ENCODE results near the gene LRRC46. TPM values are rescaled to one million over a fixed set of nuclear protein-coding genes. Genes with fewer than 3 reads are reported as not detected.

LRRC46 gene
- total RNA-seq, 2 donors from 2014 or later, result 0.73 to 0.82 TPM

- Mint-ChIP-seq H3K27me3 (ENCODE audit: insufficient read depth) (peaks cover 4% of the 10 kb centered on the region), H3K27ac (no peak overlapping the region), H3K4me3 (peak overlapping the region; percentile 81), H3K36me3 (ENCODE audit: low read depth) (peaks cover 29% of the 10 kb centered on the region), H3K4me1 (peaks cover 8% of the 10 kb centered on the region), H3K9me3 (no peaks in the 10 kb centered on the region)
- Histone ChIP-seq H3K9me3 (ENCODE audit: control insufficient read depth, low read length) (no peaks in the 10 kb centered on the region), H3K9ac (ENCODE audit: extremely low read depth, low read length, poor library complexity, severe bottlenecking) (no peak overlapping the region), H3K27me3 (ENCODE audit: control insufficient read depth, insufficient read depth, low read length, poor library complexity, severe bottlenecking) (no peaks in the 10 kb centered on the region), H3K36me3 (ENCODE audit: control insufficient read depth, insufficient read depth, low read length) (peaks cover 30% of the 10 kb centered on the region), H3K27ac (ENCODE audit: low read depth, low read length) (no peak overlapping the region), H3K4me1 (ENCODE audit: control insufficient read depth, insufficient read depth, low read length) (no peaks in the 10 kb centered on the region), H3K4me3 (ENCODE audit: low read length) (peak overlapping the region; percentile 99)
- TF ChIP-seq CTCF (conservative IDR thresholded peaks at IDR 0.05), result no peak
- DNase-seq, result no peak
- 87 to 96% methylated on average over 3 of the region's 3 CpGs for WGBS, 2 experiments (ENCODE audit: insufficient coverage in 1 of 2, insufficient read length in 1 of 2)
Observed at GRCh38 chr17:47829870-47830269, 1.6 kb upstream of the LRRC46 start.

GRCh38 chr17:47830396-47831002, 971 bp upstream of the LRRC46 start:
- DNase-seq, result no peak
- Histone ChIP-seq H3K27me3 (ENCODE audit: control insufficient read depth, insufficient read depth, low read length, poor library complexity, severe bottlenecking) (no peaks in the 10 kb centered on the region), H3K4me1 (ENCODE audit: control insufficient read depth, insufficient read depth, low read length) (no peaks in the 10 kb centered on the region), H3K27ac (ENCODE audit: low read depth, low read length) (no peak overlapping the region), H3K4me3 (ENCODE audit: low read length) (peak overlapping the region; percentile 99), H3K9ac (ENCODE audit: extremely low read depth, low read length, poor library complexity, severe bottlenecking) (peak overlapping the region; percentile 75), H3K36me3 (ENCODE audit: control insufficient read depth, insufficient read depth, low read length) (peaks cover 25% of the 10 kb centered on the region), H3K9me3 (ENCODE audit: control insufficient read depth, low read length) (no peaks in the 10 kb centered on the region)
- H3K9me3 Mint-ChIP-seq, result no peaks in the 10 kb centered on the region
- H3K4me1 Mint-ChIP-seq, result peaks cover 8% of the 10 kb centered on the region
- no peak for TF ChIP-seq CTCF (conservative IDR thresholded peaks at IDR 0.05)
- peaks cover 4% of the 10 kb centered on the region for H3K27me3 Mint-ChIP-seq (ENCODE audit: insufficient read depth)
- H3K36me3 Mint-ChIP-seq (ENCODE audit: low read depth), result peaks cover 26% of the 10 kb centered on the region
- peak overlapping the region; percentile 76 for H3K27ac Mint-ChIP-seq
- peak overlapping the region; percentile 81 for H3K4me3 Mint-ChIP-seq
- 81 to 82% methylated on average over 12 to 18 of the region's 18 CpGs for WGBS, 2 experiments (ENCODE audit: insufficient coverage in 1 of 2, insufficient read length in 1 of 2)

DNA sequence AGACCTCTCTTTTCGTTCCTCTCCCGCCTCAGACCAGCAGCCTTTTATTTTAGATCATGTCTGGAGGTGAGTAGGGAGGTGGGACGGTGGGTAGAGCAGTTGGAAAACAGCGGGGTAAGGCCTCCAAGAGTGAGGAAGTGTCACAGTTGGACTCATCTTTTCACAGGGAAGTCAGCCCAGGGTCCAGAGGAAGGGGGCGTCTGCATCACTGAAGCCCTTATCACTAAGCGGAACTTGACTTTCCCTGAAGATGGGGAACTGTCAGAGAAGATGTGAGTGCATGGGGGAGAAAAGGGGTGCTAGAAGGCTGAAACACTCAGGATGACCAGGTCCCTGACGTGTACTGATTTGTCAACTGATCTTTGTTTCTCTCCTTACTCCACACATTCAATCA, 461 bp downstream of the LRRC46 start:
- H3K9ac ChIP-seq (ENCODE audit: extremely low read depth, low read length, poor library complexity, severe bottlenecking), result peak overlapping the region; percentile 41
- TF ChIP-seq CTCF (conservative IDR thresholded peaks at IDR 0.05), result no peak
- no peak overlapping the region for H3K27ac ChIP-seq (ENCODE audit: low read depth, low read length)
- no peak overlapping the region for H3K27ac Mint-ChIP-seq
- peak overlapping the region; percentile 81 for H3K4me3 Mint-ChIP-seq
- H3K9me3 ChIP-seq (ENCODE audit: control insufficient read depth, low read length), result no peaks in the 10 kb centered on the region
- H3K27me3 Mint-ChIP-seq (ENCODE audit: insufficient read depth), result peaks cover 4% of the 10 kb centered on the region
- peaks cover 14% of the 10 kb centered on the region for H3K36me3 ChIP-seq (ENCODE audit: control insufficient read depth, insufficient read depth, low read length)
- no peaks in the 10 kb centered on the region for H3K4me1 ChIP-seq (ENCODE audit: control insufficient read depth, insufficient read depth, low read length)
- WGBS, 2 experiments (ENCODE audit: insufficient coverage in 1 of 2, insufficient read length in 1 of 2), result 33 to 54% methylated on average over 2 to 6 of the region's 7 CpGs
- H3K36me3 Mint-ChIP-seq (ENCODE audit: low read depth), result peaks cover 16% of the 10 kb centered on the region
- peaks cover 8% of the 10 kb centered on the region for H3K4me1 Mint-ChIP-seq
- H3K9me3 Mint-ChIP-seq, result no peaks in the 10 kb centered on the region
- no peaks in the 10 kb centered on the region for H3K27me3 ChIP-seq (ENCODE audit: control insufficient read depth, insufficient read depth, low read length, poor library complexity, severe bottlenecking)
- peak overlapping the region; percentile 99 for H3K4me3 ChIP-seq (ENCODE audit: low read length)
- no peak for DNase-seq
